HCT116 (cell line): ENCODE data around the gene ESRRG. TPM values are rescaled to one million over a fixed set of nuclear protein-coding genes. Genes with fewer than 3 reads are reported as not detected.

Experiments
- ATAC-seq: fragments of 200-7000 bp; cut with Tn5 transposase; 2 replicates; pipeline ENCODE4 v1.9.1; 2020; ENCODE audit warnings: mild to moderate bottlenecking, moderate library complexity
- BruUV-seq: library from RNA; stranded (reverse); fragments of 400-500 nt; replicated peaks from 2 replicates; lab custom pipeline; 2021; lab: Mats Ljungman, UMichigan
- CTCF ChIA-PET: fragments of 300-600 bp; sonication (Branson Sonifier 250); formaldehyde crosslinking; loops from one replicate; lab custom pipeline; 2021; ENCODE audit warnings: antibody characterized with exemption; lab: Charles Lee
- POLR2A ChIA-PET: fragments of 300-600, 350-600 bp; sonication (Branson Sonifier 250); formaldehyde crosslinking; loops from one replicate; lab custom pipeline; 2021; ENCODE audit warnings: antibody characterized with exemption; lab: Charles Lee
- RAD21 ChIA-PET, 2 experiments: fragments of 300-600 bp; sonication (Branson Sonifier 250); formaldehyde crosslinking; loops; one replicate each; lab custom pipeline; 2023; ENCODE audit warnings: low total read pairs in 2 of 2; ENCODE audit not compliant: uncharacterized antibody in 2 of 2, unreplicated experiment in 2 of 2, low non-redundant PET in 1 of 2; lab: Charles Lee
- DNase-seq: peaks from one replicate; pipeline ENCODE4 v3.0.0-alpha.2; 2010; ENCODE audit warnings: low read depth, low spot score
- H2AFZ ChIP-seq: fragments of 200-600 bp; shearing (Covaris generic), sonication (generic); 2 replicates; pipeline ENCODE4 v1.6.1; 2017; ENCODE audit warnings: low read depth, mixed run types, mixed read lengths, antibody characterized with exemption, low read length; ENCODE audit not compliant: poor library complexity, severe bottlenecking
- H3K27ac ChIP-seq: 2 replicates; pipeline ENCODE4 v1.5.1; 2012; ENCODE audit warnings: low read depth, low read length
- H3K27me3 ChIP-seq: fragments of 200-600 bp; sonication (generic); 2 replicates; pipeline ENCODE4 v1.6.1; 2016; ENCODE audit warnings: mixed run types, low read length, mixed read lengths; ENCODE audit not compliant: insufficient read depth
- H3K36me3 ChIP-seq, 2 experiments: fragments of 200-500 bp in 1 of 2; fragments of 200-600 bp in 1 of 2; sonication (Bioruptor generic) in 1 of 2; sonication (generic) in 1 of 2; 2 replicates each; pipeline versions ENCODE4 v1.5.1 to v1.6.1; 2014 to 2016; ENCODE audit warnings: low read length in 2 of 2, inconsistent platforms in 1 of 2, mixed read lengths in 1 of 2, mixed run types in 1 of 2; ENCODE audit not compliant: insufficient read depth in 2 of 2, control insufficient read depth in 1 of 2
- H3K4me1 ChIP-seq, 2 experiments: fragments of 200-600 bp in 1 of 2; sonication (generic) in 1 of 2; 2 replicates each; pipeline versions ENCODE4 v1.5.1 to v1.6.1; 2012 to 2017; ENCODE audit warnings: low read length in 2 of 2, inconsistent platforms in 1 of 2, mild to moderate bottlenecking in 1 of 2, mixed read lengths in 1 of 2, mixed run types in 1 of 2, moderate library complexity in 1 of 2; ENCODE audit not compliant: insufficient read depth in 2 of 2, control insufficient read depth in 1 of 2
- H3K4me2 ChIP-seq: fragments of 200-600 bp; sonication (generic); 2 replicates; pipeline ENCODE4 v1.6.1; 2017; ENCODE audit warnings: mixed run types, low read length, mixed read lengths
- H3K4me3 ChIP-seq, 2 experiments: fragments of 200-600 bp in 1 of 2; sonication (generic) in 1 of 2; replicated peaks in 1 of 2; 2 replicates each; pipeline ENCODE4 v1.5.1; 2011 to 2016; ENCODE audit warnings: low read length in 2 of 2, control low read depth in 1 of 2, low read depth in 1 of 2, mild to moderate bottlenecking in 1 of 2, mixed read lengths in 1 of 2, mixed run types in 1 of 2
- H3K79me2 ChIP-seq: fragments of 200-600 bp; sonication (generic); 2 replicates; pipeline ENCODE4 v1.6.1; 2017; ENCODE audit warnings: mild to moderate bottlenecking, mixed run types, low read length, moderate library complexity, mixed read lengths; ENCODE audit not compliant: insufficient read depth
- H3K9ac ChIP-seq: fragments of 200-600 bp; sonication (generic); 2 replicates; pipeline ENCODE4 v1.6.1; 2016; ENCODE audit warnings: low read length, mixed read lengths
- H3K9me2 ChIP-seq: fragments of 200-600 bp; sonication (generic), shearing (Covaris generic); 2 replicates; pipeline ENCODE4 v1.6.1; 2017; ENCODE audit warnings: mixed run types, mild to moderate bottlenecking, moderate library complexity; ENCODE audit not compliant: insufficient read depth
- H3K9me3 ChIP-seq, 2 experiments: fragments of 200-500 bp in 1 of 2; fragments of 200-600 bp in 1 of 2; sonication (Bioruptor generic) in 1 of 2; sonication (generic) in 1 of 2; 2 replicates each; pipeline ENCODE4 v1.6.1; 2014 to 2017; ENCODE audit warnings: low read length in 2 of 2, mixed read lengths in 2 of 2, inconsistent platforms in 1 of 2, low read depth in 1 of 2, mild to moderate bottlenecking in 1 of 2, mixed run types in 1 of 2, moderate library complexity in 1 of 2; ENCODE audit not compliant: control insufficient read depth in 1 of 2, insufficient read depth in 1 of 2
- H4K20me1 ChIP-seq: fragments of 200-600 bp; sonication (generic), shearing (Covaris generic); 2 replicates; pipeline ENCODE4 v1.6.1; 2017; ENCODE audit warnings: mixed run types, mild to moderate bottlenecking, moderate library complexity; ENCODE audit not compliant: insufficient read depth
- POLR2AphosphoS5 ChIP-seq: IDR thresholded peaks from 2 replicates; pipeline ENCODE4 v1.6.1; 2011; ENCODE audit warnings: mild to moderate bottlenecking, low read depth, low read length, moderate library complexity
- RAD21 ChIP-seq: IDR thresholded peaks from 2 replicates; pipeline ENCODE4 v1.6.1; 2012; ENCODE audit warnings: low read depth, mild to moderate bottlenecking
- SIN3A ChIP-seq: IDR thresholded peaks from 2 replicates; pipeline ENCODE4 v1.6.1; 2012; ENCODE audit warnings: low read depth
- SRF ChIP-seq: IDR thresholded peaks from 2 replicates; pipeline ENCODE4 v1.6.1; 2012; ENCODE audit warnings: low read depth
- intact Hi-C: fragments of 100-400 bp; cut with micrococcal nuclease; formaldehyde crosslinking; loops from 2 replicates; pipeline ENCODE4 v1.10.0; 2022
- total RNA-seq: library from RNA; stranded (reverse); gene quantifications from one replicate; pipeline ENCODE4 v1.2.1, GENCODE V29; 2021; ENCODE audit not compliant: unreplicated experiment
- TF ChIP-seq, protein P1 (sequence below): IDR thresholded peaks from 2 replicates; pipeline ENCODE4 v1.6.1; 2011; ENCODE audit warnings: mild to moderate bottlenecking, low read length, moderate library complexity; ENCODE audit not compliant: insufficient replicate concordance; ENCODE audit errors: extremely low read depth
- TF ChIP-seq, protein P2 (sequence below): IDR thresholded peaks from 2 replicates; pipeline ENCODE4 v1.6.1; 2012
- TF ChIP-seq, protein P3 (sequence below), 3 experiments: fragments of 200-600 bp in 1 of 3; sonication (generic) in 1 of 3; IDR thresholded peaks in 2 of 3; conservative IDR thresholded peaks in 1 of 3; 2 replicates each; pipeline ENCODE4 v1.5.1; 2012 to 2017; ENCODE audit warnings: low read depth in 2 of 3, low read length in 2 of 3, antibody characterized with exemption in 1 of 3, borderline replicate concordance in 1 of 3, control low read depth in 1 of 3, mild to moderate bottlenecking in 1 of 3, mixed read lengths in 1 of 3, mixed run types in 1 of 3, moderate library complexity in 1 of 3; ENCODE audit not compliant: insufficient read depth in 1 of 3

ESRRG gene
- total RNA-seq, 1 experiment from 2014 or later: not detected

DNA sequence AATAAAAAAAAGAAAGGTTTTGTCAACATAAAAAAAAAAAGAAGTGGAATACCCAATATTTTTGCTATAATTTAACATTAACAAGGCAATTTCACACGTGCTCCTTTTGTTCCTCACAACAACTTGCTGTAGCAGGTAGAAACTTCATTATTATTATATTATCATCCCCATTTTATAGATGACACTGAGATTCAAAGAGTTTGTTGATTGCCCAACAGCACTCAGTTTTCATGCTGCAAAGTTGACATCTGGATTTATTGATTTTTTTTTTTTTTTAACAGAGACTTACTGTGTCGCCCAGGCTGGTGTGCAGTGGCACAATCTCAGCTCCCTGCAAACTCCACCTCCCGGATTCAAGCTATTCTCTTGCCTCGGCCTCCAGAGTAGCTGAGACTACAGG lies 8.9 kb upstream of the ESRRG start:
- intact Hi-C loops: no loop called here
- no peaks in the 10 kb centered on the region for H3K79me2 ChIP-seq
- no peaks in the 10 kb centered on the region for H3K36me3 ChIP-seq
- DNase-seq: no peak
- RAD21 ChIA-PET: no interaction called here
- no peak overlapping the region for H2AFZ ChIP-seq
- no peaks in the 10 kb centered on the region for H3K9me2 ChIP-seq
- TF ChIP-seq, protein P1, sequence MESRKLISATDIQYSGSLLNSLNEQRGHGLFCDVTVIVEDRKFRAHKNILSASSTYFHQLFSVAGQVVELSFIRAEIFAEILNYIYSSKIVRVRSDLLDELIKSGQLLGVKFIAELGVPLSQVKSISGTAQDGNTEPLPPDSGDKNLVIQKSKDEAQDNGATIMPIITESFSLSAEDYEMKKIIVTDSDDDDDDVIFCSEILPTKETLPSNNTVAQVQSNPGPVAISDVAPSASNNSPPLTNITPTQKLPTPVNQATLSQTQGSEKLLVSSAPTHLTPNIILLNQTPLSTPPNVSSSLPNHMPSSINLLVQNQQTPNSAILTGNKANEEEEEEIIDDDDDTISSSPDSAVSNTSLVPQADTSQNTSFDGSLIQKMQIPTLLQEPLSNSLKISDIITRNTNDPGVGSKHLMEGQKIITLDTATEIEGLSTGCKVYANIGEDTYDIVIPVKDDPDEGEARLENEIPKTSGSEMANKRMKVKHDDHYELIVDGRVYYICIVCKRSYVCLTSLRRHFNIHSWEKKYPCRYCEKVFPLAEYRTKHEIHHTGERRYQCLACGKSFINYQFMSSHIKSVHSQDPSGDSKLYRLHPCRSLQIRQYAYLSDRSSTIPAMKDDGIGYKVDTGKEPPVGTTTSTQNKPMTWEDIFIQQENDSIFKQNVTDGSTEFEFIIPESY: no peak
- TF ChIP-seq SRF (no peak), SIN3A (no peak), POLR2AphosphoS5 (no peak), RAD21 (no peak)
- TF ChIP-seq, protein P2, sequence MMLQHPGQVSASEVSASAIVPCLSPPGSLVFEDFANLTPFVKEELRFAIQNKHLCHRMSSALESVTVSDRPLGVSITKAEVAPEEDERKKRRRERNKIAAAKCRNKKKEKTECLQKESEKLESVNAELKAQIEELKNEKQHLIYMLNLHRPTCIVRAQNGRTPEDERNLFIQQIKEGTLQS: no peak
- TF ChIP-seq, protein P3, sequence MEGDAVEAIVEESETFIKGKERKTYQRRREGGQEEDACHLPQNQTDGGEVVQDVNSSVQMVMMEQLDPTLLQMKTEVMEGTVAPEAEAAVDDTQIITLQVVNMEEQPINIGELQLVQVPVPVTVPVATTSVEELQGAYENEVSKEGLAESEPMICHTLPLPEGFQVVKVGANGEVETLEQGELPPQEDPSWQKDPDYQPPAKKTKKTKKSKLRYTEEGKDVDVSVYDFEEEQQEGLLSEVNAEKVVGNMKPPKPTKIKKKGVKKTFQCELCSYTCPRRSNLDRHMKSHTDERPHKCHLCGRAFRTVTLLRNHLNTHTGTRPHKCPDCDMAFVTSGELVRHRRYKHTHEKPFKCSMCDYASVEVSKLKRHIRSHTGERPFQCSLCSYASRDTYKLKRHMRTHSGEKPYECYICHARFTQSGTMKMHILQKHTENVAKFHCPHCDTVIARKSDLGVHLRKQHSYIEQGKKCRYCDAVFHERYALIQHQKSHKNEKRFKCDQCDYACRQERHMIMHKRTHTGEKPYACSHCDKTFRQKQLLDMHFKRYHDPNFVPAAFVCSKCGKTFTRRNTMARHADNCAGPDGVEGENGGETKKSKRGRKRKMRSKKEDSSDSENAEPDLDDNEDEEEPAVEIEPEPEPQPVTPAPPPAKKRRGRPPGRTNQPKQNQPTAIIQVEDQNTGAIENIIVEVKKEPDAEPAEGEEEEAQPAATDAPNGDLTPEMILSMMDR (IDR thresholded peaks at IDR 0.05 in 2 of 3, conservative IDR thresholded peaks at IDR 0.05 in 1 of 3; ENCODE audit: borderline replicate concordance in 1 of 3, insufficient read depth in 1 of 3, low read depth in 2 of 3, low read length in 2 of 3): no peak
- H3K27me3 ChIP-seq: no peaks in the 10 kb centered on the region
- no peaks in the 10 kb centered on the region for H3K4me1 ChIP-seq
- no peak for ATAC-seq
- CTCF ChIA-PET: no interaction called here
- H4K20me1 ChIP-seq: no peaks in the 10 kb centered on the region
- H3K4me3 ChIP-seq: no peak overlapping the region
- no peak overlapping the region for H3K4me2 ChIP-seq
- H3K27ac ChIP-seq: no peak overlapping the region
- POLR2A ChIA-PET: no interaction called here
- no peak overlapping the region for H3K9ac ChIP-seq
- no peaks in the 10 kb centered on the region; a peak in 1 of 4 replicates for H3K9me3 ChIP-seq
- no TSS peak for BruUV-seq
